Occipital lobe (tissue), 2 donors: ENCODE results near the gene TOB1. TPM values are rescaled to one million over a fixed set of nuclear protein-coding genes. Genes with fewer than 3 reads are reported as not detected.

ENCODE experiments used
- DNase-seq: peaks from one replicate; lab custom pipeline; 2025; lab: John Stamatoyannopoulos, UW
- total RNA-seq: library from RNA; depleted of rRNA; stranded (reverse); fragments of >200 nt; gene quantifications from one replicate; pipeline ENCODE4 v1.2.3, GENCODE V29; 2014

The TOB1 gene
- 15.0 TPM for total RNA-seq

GRCh38 chr17:50866261-50866949 lies at the start of gene TOB1:
Gene TOB1, minus strand, starts transcription at chr17:50866354. Its CDS starts 2,337 bp downstream, at chr17:50864017.
- DNase-seq = peak; percentile 99

GRCh38 chr17:50914505-50915063 lies 48.4 kb upstream of the TOB1 start:
- no peak for DNase-seq

GRCh38 chr17:50913120-50913519 lies 47.0 kb upstream of the TOB1 start:
- no peak for DNase-seq

GRCh38 chr17:50911890-50912289 lies 45.7 kb upstream of the TOB1 start:
- no peak for DNase-seq

- no peak for DNase-seq
Observed at GRCh38 chr17:50911450-50911849, 45.3 kb upstream of the TOB1 start.

GRCh38 chr17:50909765-50910605 lies 43.8 kb upstream of the TOB1 start:
- DNase-seq = no peak

- DNase-seq = no peak
Observed at GRCh38 chr17:50908860-50909764, 43.0 kb upstream of the TOB1 start.

GRCh38 chr17:50908140-50908859 lies 42.1 kb upstream of the TOB1 start:
- DNase-seq = no peak

GRCh38 chr17:50906443-50906842 lies 40.3 kb upstream of the TOB1 start:
- DNase-seq = no peak

GRCh38 chr17:50905460-50905803 lies 39.3 kb upstream of the TOB1 start:
- no peak for DNase-seq

GRCh38 chr17:50904518-50905459 lies 38.6 kb upstream of the TOB1 start:
- no peak for DNase-seq

GRCh38 chr17:50903604-50904517 lies 37.7 kb upstream of the TOB1 start:
- no peak for DNase-seq

GRCh38 chr17:50902372-50903353 lies 36.5 kb upstream of the TOB1 start:
- no peak for DNase-seq

GRCh38 chr17:50900383-50900892 lies 34.3 kb upstream of the TOB1 start:
- DNase-seq = no peak

- DNase-seq = no peak
Observed at GRCh38 chr17:50899559-50900319, 33.6 kb upstream of the TOB1 start.

- no peak for DNase-seq
Observed at GRCh38 chr17:50899005-50899460, 32.9 kb upstream of the TOB1 start.
